Stomach (tissue), 9 donors: ENCODE results near the gene TSHZ1. TPM values are rescaled to one million over a fixed set of nuclear protein-coding genes. Genes with fewer than 3 reads are reported as not detected.
"Not testable (repeated sequence)": the region's sequence is repeated elsewhere in the genome, so short reads cannot be mapped to it uniquely, and the experiment has no call there.

ENCODE experiments used
- DNase-seq, 2 donors: peaks; one replicate each; pipeline versions ENCODE4 v3.0.0 to v3.0.0-alpha.2; 2013 to 2019
- H3K27ac ChIP-seq, 5 donors: fragments of 200-600 bp in 4 of 5; sonication (generic) in 4 of 5; one replicate each; pipeline ENCODE4 v1.5.1; 2013 to 2019; ENCODE audit warnings: mild to moderate bottlenecking in 1 of 5, moderate library complexity in 1 of 5
- H3K27me3 ChIP-seq, 3 donors: fragments of 200-600 bp; sonication (generic); one replicate each; pipeline ENCODE4 v1.5.1; 2017 to 2019; ENCODE audit warnings: mixed run types in 1 of 3
- H3K36me3 ChIP-seq, 4 donors: fragments of 200-600 bp; sonication (generic); 1 replicate in 3 of 4; 2 replicates in 1 of 4; pipeline ENCODE4 v1.5.1; 2016 to 2019
- H3K4me1 ChIP-seq, 4 donors: fragments of 200-600 bp; sonication (generic); one replicate each; pipeline ENCODE4 v1.5.1; 2016 to 2019
- H3K4me3 ChIP-seq, 4 donors: fragments of 200-600 bp; sonication (generic) in 3 of 4; one replicate each; pipeline ENCODE4 v1.5.1; 2016 to 2019; ENCODE audit warnings: mild to moderate bottlenecking in 1 of 4
- H3K9me3 ChIP-seq, 4 donors: fragments of 200-600 bp; sonication (generic); one replicate each; pipeline ENCODE4 v1.5.1; 2016 to 2019
- CTCF ChIP-seq, 7 experiments: fragments of 450-650 bp in 4 of 7; fragments of 200-600 bp in 3 of 7; sonication (generic) in 3 of 7; IDR thresholded peaks; one replicate each; pipeline ENCODE4 v1.5.1; 2016 to 2019; ENCODE audit warnings: antibody characterized with exemption in 7 of 7, control low read depth in 2 of 7, mild to moderate bottlenecking in 1 of 7
- EP300 ChIP-seq: sonication (generic); formaldehyde crosslinking; IDR thresholded peaks from one replicate; pipeline ENCODE4 v1.6.1; 2017; ENCODE audit warnings: antibody characterized with exemption
- POLR2A ChIP-seq, 4 donors: fragments of 450-650 bp; IDR thresholded peaks; one replicate each; pipeline ENCODE4 v1.6.1; 2016; ENCODE audit warnings: antibody characterized with exemption in 4 of 4, control low read depth in 2 of 4, mild to moderate bottlenecking in 1 of 4, moderate library complexity in 1 of 4
- POLR2AphosphoS5 ChIP-seq, 3 donors: sonication (generic); formaldehyde crosslinking; IDR thresholded peaks; one replicate each; pipeline ENCODE4 v1.6.1; 2016; ENCODE audit warnings: antibody characterized with exemption in 3 of 3
- WGBS, 5 donors: extraction: QIAGEN DNeasy Blood & Tissue Kit in 3 of 5; methylation state at CpG; one replicate each; pipeline versions ENCODE4 v1.1.5 to v1.1.7; 2013 to 2018; 5-methylcytosine and 5-hydroxymethylcytosine counted together
- intact Hi-C: fragments of 100-400 bp; cut with DNase I; formaldehyde crosslinking; loops from one replicate; pipeline ENCODE4 v1.15.1; 2023; ENCODE audit warnings: low total_unique reads
- polyA plus RNA-seq, 3 donors: library from polyadenylated mRNA; stranded (reverse); fragments of 200-250 nt; gene quantifications; one replicate each; pipeline ENCODE4 v1.2.3, GENCODE V29; 2013
- total RNA-seq, 5 donors: library from RNA; depleted of rRNA; stranded (reverse); fragments of >200 nt; gene quantifications; one replicate each; pipeline versions ENCODE4 v1.1.0 to v1.2.3, GENCODE V29; 2014 to 2016
- donor health status: healthy with polysubstance abuse.
- donor health status: Bipolar disorder and iron deficiency.
- donor health status: healthy.

Gene TSHZ1
- total and polyA plus RNA-seq, 8 donors = 4.2 to 21.0 (median 8.2) TPM

- Histone ChIP-seq H3K9me3 (peaks cover 0 to 14% (median 5%) of the 10 kb centered on the region in 4 donors), H3K4me1 (no peaks in the 10 kb centered on the region), H3K36me3 (no peaks in the 10 kb centered on the region), H3K4me3 (no peak overlapping the region), H3K27ac (no peak overlapping the region), H3K27me3 (no peaks in the 10 kb centered on the region)
- intact Hi-C loops = no loop called here
- TF ChIP-seq POLR2A (IDR thresholded peaks at IDR 0.05) (no peak), POLR2AphosphoS5 (IDR thresholded peaks at IDR 0.05) (no peak), CTCF (IDR thresholded peaks at IDR 0.05) (no peak), EP300 (no peak)
- WGBS, 5 donors = 54 to 72% (median 67%) methylated on average over 8 of the region's 8 CpGs
- peak in 1 of 2 donors; percentile 14 for DNase-seq
Observed at GRCh38 chr18:75323821-75324585, 113.4 kb downstream of the TSHZ1 start.

- intact Hi-C loops = no loop called here
- no peak for TF ChIP-seq EP300
- no peak for TF ChIP-seq POLR2A (IDR thresholded peaks at IDR 0.05)
- no peak for TF ChIP-seq POLR2AphosphoS5 (IDR thresholded peaks at IDR 0.05)
- TF ChIP-seq CTCF (IDR thresholded peaks at IDR 0.05) = no peak
Observed at GRCh38 chr18:75324686-75325257, 114.2 kb downstream of the TSHZ1 start.

GRCh38 chr18:75329753-75330152 is 119.2 kb downstream of the TSHZ1 start:
- H3K4me3 ChIP-seq, H3K36me3 ChIP-seq, H3K4me1 ChIP-seq, DNase-seq, H3K27ac ChIP-seq, H3K27me3 ChIP-seq, intact Hi-C loops: not testable (repeated sequence)
- H3K9me3 ChIP-seq = peaks cover 0 to 14% (median 5%) of the 10 kb centered on the region in 4 donors
- 90 to 95% (median 93%) methylated on average over 2 of the region's 2 CpGs for WGBS, 5 donors

More at GRCh38 chr18:75324686-75325257, 114.2 kb downstream of the TSHZ1 start:
- Histone ChIP-seq H3K4me3 (no peak overlapping the region), H3K27ac (no peak overlapping the region), H3K9me3 (peaks cover 0 to 14% (median 5%) of the 10 kb centered on the region in 4 donors), H3K4me1 (no peaks in the 10 kb centered on the region), H3K27me3 (no peaks in the 10 kb centered on the region), H3K36me3 (no peaks in the 10 kb centered on the region)
- WGBS, 5 donors = 79 to 87% (median 84%) methylated on average over 2 of the region's 2 CpGs
- no peak for DNase-seq

- Histone ChIP-seq H3K36me3 (no peaks in the 10 kb centered on the region), H3K9me3 (peaks cover 0 to 14% (median 5%) of the 10 kb centered on the region in 4 donors), H3K27ac (no peak overlapping the region), H3K4me1 (no peaks in the 10 kb centered on the region), H3K27me3 (no peaks in the 10 kb centered on the region), H3K4me3 (no peak overlapping the region)
- 77 to 89% (median 82%) methylated on average over 3 of the region's 3 CpGs for WGBS, 5 donors
- intact Hi-C loops = no loop called here
- no peak for DNase-seq
- TF ChIP-seq CTCF (IDR thresholded peaks at IDR 0.05) (no peak), POLR2AphosphoS5 (IDR thresholded peaks at IDR 0.05) (no peak), POLR2A (IDR thresholded peaks at IDR 0.05) (no peak), EP300 (no peak)
Observed at GRCh38 chr18:75330308-75330707, 119.7 kb downstream of the TSHZ1 start.

- no peak overlapping the region for H3K27ac ChIP-seq
- 72 to 95% (median 88%) methylated on average over 4 to 5 of the region's 5 CpGs for WGBS, 5 donors
- no peak for DNase-seq
- intact Hi-C loops = no loop called here
- no peaks in the 10 kb centered on the region for H3K9me3 ChIP-seq
- no peak for TF ChIP-seq CTCF (IDR thresholded peaks at IDR 0.05)
- no peaks in the 10 kb centered on the region for H3K36me3 ChIP-seq
- no peaks in the 10 kb centered on the region for H3K4me1 ChIP-seq
- H3K4me3 ChIP-seq = no peak overlapping the region
- no peaks in the 10 kb centered on the region for H3K27me3 ChIP-seq
Observed at GRCh38 chr18:75334869-75335268, 124.3 kb downstream of the TSHZ1 start.
